IPS-18a (cell line): Measurements from ENCODE around the gene SCUBE1.

Source experiments
- H3K27ac ChIP-seq: one replicate; pipeline ENCODE4 v1.5.1; 2013; ENCODE audit warnings: low read length
- H3K27me3 ChIP-seq: one replicate; pipeline ENCODE4 v1.6.1; 2013; ENCODE audit warnings: mild to moderate bottlenecking, low read length; ENCODE audit not compliant: control insufficient read depth, insufficient read depth
- H3K36me3 ChIP-seq: one replicate; pipeline ENCODE4 v1.6.1; 2013; ENCODE audit warnings: low read depth, low read length; ENCODE audit not compliant: control insufficient read depth
- H3K4me1 ChIP-seq: one replicate; pipeline ENCODE4 v1.6.1; 2013; ENCODE audit warnings: low read depth, low read length; ENCODE audit not compliant: control insufficient read depth
- H3K4me3 ChIP-seq: one replicate; pipeline ENCODE4 v1.5.1; 2013; ENCODE audit warnings: low read length
- H3K9ac ChIP-seq: one replicate; pipeline ENCODE4 v1.6.1; 2013; ENCODE audit warnings: mild to moderate bottlenecking, low read length, moderate library complexity
- H3K9me3 ChIP-seq: one replicate; pipeline ENCODE4 v1.6.1; 2013; ENCODE audit warnings: low read depth, low read length; ENCODE audit not compliant: control insufficient read depth

Gene SCUBE1

GRCh38 chr22:43205261-43205691 lies 137.9 kb downstream of the SCUBE1 start:
- no peak overlapping the region for H3K27ac ChIP-seq
- H3K4me3 ChIP-seq = no peak overlapping the region
- no peaks in the 10 kb centered on the region for H3K36me3 ChIP-seq
- H3K9me3 ChIP-seq = no peaks in the 10 kb centered on the region
- no peaks in the 10 kb centered on the region for H3K4me1 ChIP-seq
- no peaks in the 10 kb centered on the region for H3K27me3 ChIP-seq
- H3K9ac ChIP-seq = no peak overlapping the region

GRCh38 chr22:43203471-43203981 lies 139.6 kb downstream of the SCUBE1 start:
- Histone ChIP-seq H3K9ac (no peak overlapping the region), H3K36me3 (no peaks in the 10 kb centered on the region), H3K27me3 (no peaks in the 10 kb centered on the region), H3K4me3 (no peak overlapping the region), H3K9me3 (no peaks in the 10 kb centered on the region), H3K4me1 (no peaks in the 10 kb centered on the region), H3K27ac (no peak overlapping the region)

- Histone ChIP-seq H3K9ac (no peak overlapping the region), H3K9me3 (no peaks in the 10 kb centered on the region), H3K27me3 (no peaks in the 10 kb centered on the region)
Observed at GRCh38 chr22:43202756-43203410, 140.3 kb downstream of the SCUBE1 start.

GRCh38 chr22:43202326-43202725 lies 140.8 kb downstream of the SCUBE1 start:
- no peak overlapping the region for H3K4me3 ChIP-seq
- H3K36me3 ChIP-seq = no peaks in the 10 kb centered on the region
- no peaks in the 10 kb centered on the region for H3K27me3 ChIP-seq
- no peak overlapping the region for H3K9ac ChIP-seq
- no peaks in the 10 kb centered on the region for H3K4me1 ChIP-seq
- H3K27ac ChIP-seq = no peak overlapping the region
- H3K9me3 ChIP-seq = no peaks in the 10 kb centered on the region

More at GRCh38 chr22:43202756-43203410, 140.3 kb downstream of the SCUBE1 start:
- Histone ChIP-seq H3K4me3 (no peak overlapping the region), H3K36me3 (no peaks in the 10 kb centered on the region), H3K4me1 (no peaks in the 10 kb centered on the region), H3K27ac (no peak overlapping the region)

GRCh38 chr22:43201486-43202219 lies 141.5 kb downstream of the SCUBE1 start:
- Histone ChIP-seq H3K36me3 (no peaks in the 10 kb centered on the region), H3K4me1 (no peaks in the 10 kb centered on the region), H3K27me3 (no peaks in the 10 kb centered on the region), H3K9me3 (no peaks in the 10 kb centered on the region), H3K4me3 (no peak overlapping the region), H3K27ac (no peak overlapping the region), H3K9ac (no peak overlapping the region)

GRCh38 chr22:43200555-43200954 lies 142.6 kb downstream of the SCUBE1 start:
- H3K27me3 ChIP-seq = no peaks in the 10 kb centered on the region
- no peak overlapping the region for H3K4me3 ChIP-seq
- no peak overlapping the region for H3K27ac ChIP-seq
- no peaks in the 10 kb centered on the region for H3K4me1 ChIP-seq
- no peak overlapping the region for H3K9ac ChIP-seq
- H3K36me3 ChIP-seq = no peaks in the 10 kb centered on the region
- no peaks in the 10 kb centered on the region for H3K9me3 ChIP-seq

- H3K27me3 ChIP-seq = no peaks in the 10 kb centered on the region
- no peak overlapping the region for H3K9ac ChIP-seq
- no peak overlapping the region for H3K4me3 ChIP-seq
- H3K27ac ChIP-seq = no peak overlapping the region
- no peaks in the 10 kb centered on the region for H3K9me3 ChIP-seq
- H3K4me1 ChIP-seq = no peaks in the 10 kb centered on the region
- H3K36me3 ChIP-seq = no peaks in the 10 kb centered on the region
Observed at GRCh38 chr22:43200031-43200430, 143.1 kb downstream of the SCUBE1 start.

GRCh38 chr22:43199541-43199940 lies 143.6 kb downstream of the SCUBE1 start:
- Histone ChIP-seq H3K27ac (no peak overlapping the region), H3K9me3 (no peaks in the 10 kb centered on the region), H3K27me3 (no peaks in the 10 kb centered on the region), H3K36me3 (no peaks in the 10 kb centered on the region), H3K9ac (no peak overlapping the region), H3K4me1 (no peaks in the 10 kb centered on the region), H3K4me3 (no peak overlapping the region)

GRCh38 chr22:43198936-43199335 lies 144.2 kb downstream of the SCUBE1 start:
- Histone ChIP-seq H3K36me3 (no peaks in the 10 kb centered on the region), H3K27me3 (no peaks in the 10 kb centered on the region), H3K9me3 (no peaks in the 10 kb centered on the region), H3K4me3 (no peak overlapping the region), H3K4me1 (no peaks in the 10 kb centered on the region), H3K27ac (no peak overlapping the region), H3K9ac (no peak overlapping the region)

GRCh38 chr22:43198126-43198525 lies 145.0 kb downstream of the SCUBE1 start:
- H3K9me3 ChIP-seq = no peaks in the 10 kb centered on the region
- no peaks in the 10 kb centered on the region for H3K27me3 ChIP-seq
- no peak overlapping the region for H3K9ac ChIP-seq
- no peaks in the 10 kb centered on the region for H3K36me3 ChIP-seq
- no peak overlapping the region for H3K27ac ChIP-seq
- no peaks in the 10 kb centered on the region for H3K4me1 ChIP-seq
- no peak overlapping the region for H3K4me3 ChIP-seq

- Histone ChIP-seq H3K27me3 (no peaks in the 10 kb centered on the region), H3K27ac (no peak overlapping the region), H3K4me3 (no peak overlapping the region), H3K9me3 (no peaks in the 10 kb centered on the region), H3K9ac (no peak overlapping the region), H3K36me3 (no peaks in the 10 kb centered on the region), H3K4me1 (no peaks in the 10 kb centered on the region)
Observed at GRCh38 chr22:43197271-43197941, 145.8 kb downstream of the SCUBE1 start.
